HG03280 (cell line): ENCODE results near the gene WDR11.
A peak's percentile ranks its signal among the peaks of the same experiment; 100 is the strongest.

ENCODE experiments used
- ATAC-seq: cut with Tn5 transposase; IDR thresholded peaks from one replicate; pipeline ENCODE4 v1.9.1; 2021; ENCODE audit warnings: mild to moderate bottlenecking, moderate library complexity; ENCODE audit not compliant: unreplicated experiment

Gene WDR11

DNA sequence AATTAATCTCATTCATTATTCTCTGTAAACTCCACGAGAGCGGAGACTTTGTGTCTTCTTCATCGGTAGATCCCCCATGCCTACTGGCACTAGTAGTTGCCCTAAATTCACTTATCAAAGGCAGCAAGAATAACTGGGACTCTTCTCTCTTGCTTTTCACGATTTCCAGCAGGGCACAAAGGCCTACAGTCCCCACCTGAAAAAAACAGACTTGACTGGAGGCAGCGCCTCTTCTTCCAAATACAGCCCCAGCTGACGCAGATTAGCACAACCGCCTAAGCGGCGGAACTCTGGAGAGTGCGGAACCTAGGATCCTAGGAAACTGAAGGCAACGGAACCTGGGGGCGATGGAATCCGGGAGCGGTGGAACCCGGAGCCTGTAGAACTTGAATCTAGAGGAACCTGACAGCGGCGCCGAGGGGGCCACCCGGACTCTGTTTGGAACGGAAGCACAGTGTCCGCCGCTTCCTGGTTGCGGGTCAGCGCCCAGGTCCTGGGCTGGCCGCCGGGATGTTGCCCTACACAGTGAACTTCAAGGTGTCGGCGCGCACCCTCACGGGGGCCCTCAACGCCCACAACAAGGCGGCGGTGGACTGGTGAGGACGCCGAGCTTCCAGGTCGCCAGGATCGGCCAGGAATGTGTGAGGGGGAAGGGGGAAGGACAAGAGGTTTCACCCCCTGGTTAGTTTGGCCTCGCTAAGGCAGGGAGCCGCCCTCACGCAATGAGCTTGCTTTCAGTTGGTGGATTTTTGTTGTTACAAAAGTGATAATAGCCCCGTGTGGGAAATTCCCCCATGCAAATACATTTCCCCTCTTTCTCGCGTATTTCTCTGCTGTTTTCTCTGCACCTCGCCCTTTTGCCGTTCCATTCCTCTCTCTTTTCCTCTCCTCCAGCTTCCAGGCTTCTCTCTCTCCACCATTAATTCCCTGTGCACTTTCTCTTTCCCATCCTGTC is at the start of gene WDR11:
Gene WDR11 (plus strand): TSS at position 452 of the 955 bp plus-strand sequence. CDS start 59 bp downstream, at position 511.
- peak; percentile 93 for ATAC-seq

DNA sequence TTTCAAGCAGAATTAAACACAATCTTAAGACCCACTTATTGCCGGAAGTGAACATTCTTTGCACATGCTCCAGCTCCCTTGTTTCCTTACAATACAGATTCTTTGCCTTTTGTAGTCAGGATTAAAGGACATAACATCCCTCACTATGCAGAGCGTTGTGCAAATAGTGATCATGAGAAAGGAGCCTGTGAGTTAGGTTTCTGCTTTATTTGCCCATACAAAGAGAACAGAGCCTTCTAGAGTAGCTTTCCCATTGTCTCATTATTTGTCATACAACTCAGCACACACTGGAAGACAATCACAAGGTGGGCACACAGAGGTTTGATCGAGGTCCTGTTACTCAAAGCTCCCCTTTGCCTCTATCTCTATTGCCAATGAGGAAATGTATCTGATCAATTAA is 48.2 kb upstream of the WDR11 start:
- no peak for ATAC-seq

DNA sequence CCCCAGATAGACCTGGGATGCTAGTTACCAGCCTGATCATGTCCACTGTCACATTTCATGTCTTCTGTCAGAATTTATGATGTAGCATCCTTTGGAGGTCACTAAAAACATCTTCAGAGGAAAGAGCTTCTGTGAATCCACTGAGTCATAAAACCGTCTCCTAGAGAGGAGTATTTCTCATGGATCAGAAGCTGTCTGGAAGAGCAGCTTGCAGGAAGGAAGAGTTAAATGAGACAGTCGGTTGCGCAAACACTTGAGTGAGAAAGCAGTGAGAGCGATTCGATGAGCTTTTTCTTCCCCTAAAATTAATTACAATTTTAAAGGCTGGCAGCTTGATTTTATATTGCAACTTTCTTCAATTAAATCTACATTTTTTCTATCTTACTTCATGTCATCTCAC is 47.2 kb upstream of the WDR11 start:
- no peak for ATAC-seq

- no peak for ATAC-seq
These were observed 45.9 kb upstream of the WDR11 start for GRCh38 chr10:120805014-120805812.

DNA sequence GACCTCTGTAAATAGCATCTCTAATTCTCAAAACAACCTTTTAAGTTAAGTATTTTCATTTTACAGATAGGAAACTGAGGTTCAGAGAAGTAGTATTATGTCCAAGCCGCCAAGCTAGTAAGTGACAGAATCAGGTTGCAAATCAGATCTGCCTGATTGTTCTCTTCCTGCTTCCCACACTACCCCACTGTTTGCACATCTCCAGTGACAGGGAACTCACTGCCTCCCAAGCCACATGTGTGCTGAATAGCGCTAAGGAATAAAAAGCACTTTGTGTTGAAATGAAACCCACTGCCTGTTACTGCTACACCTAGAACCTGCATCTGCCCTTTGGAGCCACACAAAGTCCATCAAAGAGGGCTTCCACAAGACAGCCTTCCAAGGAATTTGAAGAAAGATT is 45.1 kb upstream of the WDR11 start:
- no peak for ATAC-seq

DNA sequence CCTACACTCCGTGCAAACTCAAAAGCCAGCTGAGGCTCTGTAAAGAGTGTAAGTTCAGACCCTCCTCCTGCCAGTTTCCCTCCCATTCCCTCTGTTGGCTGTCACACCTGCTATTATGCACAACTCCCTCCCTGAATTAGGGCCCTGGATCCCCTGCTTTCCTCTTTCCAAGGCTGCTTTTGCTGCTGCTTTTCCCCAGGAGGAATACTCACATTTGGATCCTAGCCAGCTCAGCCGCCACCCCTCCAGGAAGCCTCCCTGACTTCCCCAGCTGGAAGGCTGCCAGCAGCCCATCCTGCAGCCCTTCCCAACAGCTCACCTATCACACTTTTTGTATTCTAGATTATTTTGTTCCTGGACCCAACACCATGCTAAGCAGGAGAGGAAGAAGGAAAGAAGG is 40.9 kb upstream of the WDR11 start:
- no peak for ATAC-seq

DNA sequence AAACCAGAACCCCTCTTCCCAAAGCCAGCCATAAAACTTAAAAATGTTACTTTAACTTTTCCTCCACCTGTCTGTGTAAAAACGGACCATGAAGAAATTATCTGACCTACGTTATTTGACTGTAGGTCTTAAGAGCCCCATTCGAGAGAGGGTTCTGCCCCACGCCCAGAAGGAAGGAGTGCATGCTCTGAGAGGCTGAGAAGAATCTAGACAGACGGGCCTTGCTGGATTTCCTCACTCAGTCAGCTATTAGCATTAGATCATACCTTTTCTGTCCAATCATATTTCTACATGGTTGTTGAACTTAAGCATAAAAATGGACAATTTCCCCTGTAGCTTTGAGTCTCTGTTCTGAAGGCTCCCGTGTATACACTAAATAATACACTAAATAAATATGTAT is 38.1 kb upstream of the WDR11 start:
- ATAC-seq: no peak

DNA sequence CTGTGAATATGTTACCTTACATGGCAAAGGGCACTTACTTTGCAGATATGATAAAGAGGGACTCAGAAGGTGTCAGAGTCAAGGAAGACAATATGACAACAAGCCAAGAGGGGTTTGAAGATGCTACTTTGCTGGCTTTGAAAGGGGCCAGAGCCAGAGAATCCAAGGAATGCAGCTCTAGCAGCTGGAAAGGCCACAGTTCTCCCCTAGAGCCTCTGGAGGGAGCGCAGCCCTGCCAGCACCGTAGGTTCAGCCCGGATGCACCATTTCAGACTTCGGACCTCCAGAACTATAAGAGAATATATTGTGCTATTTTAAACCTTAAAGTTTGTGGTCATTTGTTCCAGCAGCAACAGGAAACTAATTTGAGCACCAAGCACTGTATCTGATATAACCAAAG is 32.9 kb upstream of the WDR11 start:
- ATAC-seq: no peak

DNA sequence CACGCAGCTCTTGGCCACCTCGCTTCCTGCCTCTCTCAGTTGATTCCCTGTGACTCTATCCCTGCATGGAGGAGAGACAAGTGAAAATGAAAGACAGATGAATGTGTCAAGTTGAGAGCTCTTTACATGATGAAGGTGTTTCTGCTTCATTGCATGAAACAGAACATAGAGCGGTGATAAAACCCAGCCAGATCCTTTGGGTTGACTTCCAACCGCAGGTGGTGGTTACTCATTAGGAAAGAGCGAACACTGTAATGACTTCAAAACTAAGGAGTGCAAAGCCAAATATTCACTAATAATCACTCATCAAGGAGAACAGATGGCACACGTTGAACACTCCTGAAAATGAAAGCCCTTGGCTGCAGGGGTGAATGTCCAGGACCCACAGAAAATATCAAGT is 31.8 kb upstream of the WDR11 start:
- ATAC-seq: no peak

GRCh38 chr10:120823266-120823665 is 27.9 kb upstream of the WDR11 start:
- ATAC-seq: no peak

DNA sequence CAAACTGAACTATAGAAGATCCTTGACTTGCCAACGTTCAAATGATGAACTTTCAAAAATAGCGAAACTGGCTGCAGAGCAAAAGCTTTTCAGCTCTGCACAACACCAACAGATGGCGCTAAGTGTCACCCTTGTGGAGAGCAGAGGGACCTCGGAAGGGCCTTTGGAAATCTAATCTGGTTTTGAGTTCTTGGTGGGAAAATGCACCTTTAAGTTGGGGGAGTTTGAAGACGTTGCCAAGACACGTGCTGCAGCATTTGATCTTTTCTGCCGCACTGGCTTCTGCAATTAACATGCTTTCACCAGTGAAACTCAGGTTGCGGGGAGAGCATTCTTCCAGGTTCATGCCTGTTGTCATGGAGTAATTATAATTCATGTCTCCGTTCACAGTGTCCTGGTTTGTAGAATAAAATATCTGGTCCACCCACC is 26.3 kb upstream of the WDR11 start:
- ATAC-seq: no peak

- ATAC-seq: no peak
These were observed 25.0 kb upstream of the WDR11 start for GRCh38 chr10:120825878-120826769.

GRCh38 chr10:120827251-120827875 is 23.8 kb upstream of the WDR11 start:
- ATAC-seq: peak; percentile 83

DNA sequence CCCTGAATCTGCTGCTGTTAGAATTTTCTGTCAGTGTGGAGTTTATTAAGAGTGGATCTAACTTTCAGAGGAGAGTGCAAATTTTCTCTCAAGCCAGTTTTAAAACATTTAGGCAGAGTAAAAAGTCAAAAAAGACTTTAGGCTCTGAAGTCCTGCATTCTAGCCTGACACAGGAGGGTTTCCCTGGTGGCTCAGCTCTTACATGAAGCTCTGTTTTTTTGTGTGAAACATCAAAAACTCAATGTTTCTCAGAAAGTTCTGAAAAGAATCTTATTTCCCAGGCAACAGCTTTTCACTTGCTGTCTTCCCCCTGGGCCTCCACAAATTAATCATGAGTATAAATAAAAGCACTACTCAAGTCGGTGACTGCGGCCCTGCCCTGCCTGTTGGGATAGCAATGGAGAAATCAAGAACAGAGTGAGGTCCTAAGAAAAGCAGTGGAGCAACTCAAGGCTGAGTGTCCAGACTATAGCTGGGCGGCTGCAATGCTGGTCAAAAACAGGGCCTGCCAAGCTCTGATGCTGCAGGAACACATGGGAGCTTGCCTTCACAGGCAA is 22.3 kb upstream of the WDR11 start:
- ATAC-seq: no peak

- ATAC-seq: no peak
These were observed 19.1 kb upstream of the WDR11 start for GRCh38 chr10:120832106-120832505.

DNA sequence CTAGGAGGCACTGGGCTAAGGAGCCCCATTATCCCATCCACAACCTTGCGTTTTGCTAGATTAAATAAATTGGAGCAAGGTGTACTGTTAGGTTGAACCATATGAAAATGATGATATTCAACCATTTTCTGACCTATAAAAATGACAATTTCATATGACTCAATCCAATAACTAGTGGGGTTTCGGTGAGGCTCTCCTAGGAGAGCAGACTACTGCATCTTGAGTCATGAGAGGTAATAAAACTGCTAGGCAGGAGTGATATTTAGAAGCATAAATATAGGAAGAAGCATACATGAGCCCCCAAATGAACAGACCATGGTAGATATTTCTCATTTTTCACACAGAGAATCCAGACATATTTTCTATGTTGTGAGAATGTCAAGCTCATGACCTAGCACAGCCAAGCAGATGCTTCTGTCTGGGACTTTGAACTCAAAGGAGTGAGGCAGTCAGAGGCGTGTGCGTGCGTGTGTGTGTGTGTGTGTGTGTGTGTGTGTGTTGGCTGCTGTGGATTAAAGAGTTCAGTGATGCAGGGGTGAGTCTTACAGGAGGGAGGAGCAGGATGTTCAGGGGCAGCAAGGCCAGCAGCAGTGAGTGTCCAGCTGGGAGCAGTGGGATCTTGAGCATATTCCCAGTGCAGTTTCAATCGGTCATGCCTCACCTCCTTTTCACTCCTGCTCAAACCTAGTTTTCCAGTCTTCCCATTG is 17.8 kb upstream of the WDR11 start:
- ATAC-seq: no peak

DNA sequence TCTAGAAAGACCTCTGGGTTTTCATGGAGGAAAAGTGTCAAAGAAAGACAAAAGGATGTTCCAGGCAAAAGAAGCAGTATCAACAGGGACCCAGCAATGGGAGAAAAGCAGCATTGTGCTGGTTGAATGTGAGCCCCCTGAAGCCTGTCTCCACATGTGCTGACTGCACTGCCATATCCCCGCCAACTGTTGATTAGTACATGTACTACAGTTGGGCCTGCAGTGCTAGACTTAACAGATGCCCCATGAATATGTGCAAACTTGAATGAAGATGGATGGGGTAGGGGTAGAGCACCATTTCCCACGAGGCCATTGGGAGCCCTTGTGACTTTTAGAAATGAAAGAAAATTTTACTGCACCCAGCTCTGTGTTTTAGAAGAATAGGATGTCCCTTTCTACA is 15.6 kb upstream of the WDR11 start:
- ATAC-seq: no peak

DNA sequence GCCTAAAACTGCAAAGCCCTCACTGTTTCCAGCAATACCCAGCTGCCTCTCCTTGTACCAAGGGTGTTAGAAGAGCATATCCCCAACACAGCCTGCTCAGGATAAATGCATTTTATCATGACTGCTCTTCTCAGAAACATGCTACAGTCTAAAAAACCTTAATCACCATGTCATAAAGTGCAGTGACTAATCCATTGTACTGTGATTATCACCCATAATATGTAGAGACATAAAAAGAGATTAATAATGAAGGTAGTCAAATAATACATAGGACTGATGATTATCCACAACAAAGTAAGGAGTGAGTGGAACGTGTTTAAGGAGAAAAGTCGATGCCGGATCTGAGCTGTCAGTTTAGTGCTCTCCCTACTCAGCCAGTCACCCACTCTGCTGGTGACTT is 12.2 kb upstream of the WDR11 start:
- ATAC-seq: no peak

- no peak for ATAC-seq
These were observed 9.5 kb upstream of the WDR11 start for GRCh38 chr10:120841522-120842189.
